ENCODE measurements around the gene CDC42BPB.

The CDC42BPB gene

GRCh38 chr14:102955636-102956408 lies 101.5 kb downstream of the CDC42BPB start:
- no peak for TF ChIP-seq CTCF (IDR thresholded peaks at IDR 0.05)
- no peaks in the 10 kb centered on the region for H3K4me1 ChIP-seq
- peaks cover 85 to 100% (median 95%) of the 10 kb centered on the region in 3 donors for H3K36me3 ChIP-seq
- H3K27ac ChIP-seq, result no peak overlapping the region
- H3K4me3 ChIP-seq, result no peak overlapping the region
- H3K9me3 ChIP-seq, result no peaks in the 10 kb centered on the region
- intact Hi-C loops (cut with DNase I; ENCODE audit: low total_unique reads), result no loop called here
- no peaks in the 10 kb centered on the region for H3K27me3 ChIP-seq
- no peak for DNase-seq

DNA sequence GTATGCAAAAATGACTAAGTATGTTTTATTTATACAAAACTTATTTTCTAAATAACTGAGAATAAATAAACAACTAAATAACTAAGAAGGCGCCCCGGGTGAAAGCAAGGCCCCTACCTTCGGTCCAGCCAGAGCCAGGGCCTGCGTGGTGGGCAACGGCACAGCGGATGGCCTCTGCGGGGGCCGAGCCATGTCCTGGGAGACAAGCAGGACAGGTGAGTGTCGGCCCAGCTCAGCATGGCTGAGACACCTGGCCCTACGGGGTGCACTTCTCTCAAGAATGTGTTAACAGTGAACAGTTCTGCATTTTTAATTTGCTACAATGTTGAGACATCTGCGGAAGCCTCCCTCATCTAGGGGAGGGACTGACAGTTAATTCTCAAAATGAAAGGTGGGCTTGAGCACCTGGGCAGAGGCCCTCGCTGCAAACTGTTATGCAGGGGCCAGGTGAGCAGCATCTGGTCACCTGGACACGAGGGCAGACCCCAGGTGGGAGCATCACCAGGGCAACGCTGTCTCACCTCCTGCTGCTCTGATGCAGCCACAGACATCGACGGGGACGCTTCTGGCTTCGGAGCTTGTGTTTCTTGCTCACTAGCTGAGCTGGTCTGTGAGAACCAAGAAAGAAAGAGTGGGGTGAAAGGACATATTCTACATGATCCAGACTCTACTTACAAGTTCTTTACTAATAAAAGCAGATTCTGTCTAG lies 103.1 kb downstream of the CDC42BPB start:
- H3K4me3 ChIP-seq, result no peak overlapping the region
- H3K36me3 ChIP-seq, result peaks cover 85 to 100% (median 96%) of the 10 kb centered on the region in 3 donors
- intact Hi-C loops (cut with DNase I; ENCODE audit: low total_unique reads), result no loop called here
- TF ChIP-seq CTCF (IDR thresholded peaks at IDR 0.05), result no peak
- no peaks in the 10 kb centered on the region for H3K9me3 ChIP-seq
- peaks cover 0 to 14% (median 9%) of the 10 kb centered on the region in 4 donors for H3K4me1 ChIP-seq
- H3K27ac ChIP-seq, result no peak overlapping the region
- H3K27me3 ChIP-seq, result no peaks in the 10 kb centered on the region
- DNase-seq, result no peak

DNA sequence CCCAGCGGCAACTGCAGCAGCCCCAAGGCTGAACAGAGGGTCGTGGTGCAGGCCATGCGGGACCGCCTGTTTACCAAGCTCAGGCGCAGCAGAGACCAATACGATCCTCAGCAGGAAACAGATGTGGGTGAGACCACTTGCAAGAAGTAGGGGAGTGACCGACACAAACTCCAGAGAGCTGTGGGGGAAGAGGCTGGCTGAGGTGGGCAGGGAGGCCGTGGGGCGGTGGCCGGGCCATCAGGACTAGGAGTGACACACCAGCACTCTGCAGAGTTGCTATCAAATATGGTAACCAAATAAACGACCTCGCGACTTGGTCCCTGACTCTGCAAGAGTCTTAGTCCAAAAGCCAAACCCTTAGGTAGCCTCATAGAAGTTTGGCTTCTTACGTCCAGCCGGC lies 104.2 kb downstream of the CDC42BPB start:
- TF ChIP-seq CTCF (IDR thresholded peaks at IDR 0.05), result no peak
- DNase-seq, result no peak
- H3K4me3 ChIP-seq, result no peak overlapping the region
- H3K36me3 ChIP-seq, result peaks cover 80 to 99% (median 92%) of the 10 kb centered on the region in 3 donors
- H3K4me1 ChIP-seq, result peaks cover 0 to 16% (median 9%) of the 10 kb centered on the region in 4 donors
- no peaks in the 10 kb centered on the region for H3K27me3 ChIP-seq
- no peak overlapping the region for H3K27ac ChIP-seq
- intact Hi-C loops (cut with DNase I; ENCODE audit: low total_unique reads), result no loop called here
- no peaks in the 10 kb centered on the region for H3K9me3 ChIP-seq

DNA sequence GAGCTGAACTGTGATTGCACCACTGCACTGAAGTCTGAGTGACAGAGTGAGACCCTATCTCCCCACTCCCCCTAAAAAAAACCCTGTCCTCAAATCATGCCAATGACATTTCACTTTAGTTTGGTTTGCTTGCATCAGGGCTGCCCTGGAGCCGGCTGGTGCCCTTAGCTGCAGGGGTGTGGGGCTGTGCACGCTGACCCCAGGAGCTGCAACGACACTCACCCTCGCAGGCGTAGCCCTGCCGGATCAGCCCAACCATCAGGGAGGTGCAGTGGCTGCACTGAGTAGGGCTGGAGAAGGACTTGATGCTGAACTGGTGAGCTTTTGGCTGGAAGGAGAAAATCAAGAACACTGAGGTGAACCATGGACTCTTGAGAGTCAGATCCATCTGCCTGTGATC lies 105.1 kb downstream of the CDC42BPB start:
- no peak for TF ChIP-seq CTCF (IDR thresholded peaks at IDR 0.05)
- Histone ChIP-seq H3K9me3 (no peaks in the 10 kb centered on the region), H3K36me3 (peaks cover 77 to 98% (median 90%) of the 10 kb centered on the region in 3 donors), H3K27ac (no peak overlapping the region), H3K4me1 (peaks cover 0 to 16% (median 9%) of the 10 kb centered on the region in 4 donors), H3K4me3 (no peak overlapping the region), H3K27me3 (no peaks in the 10 kb centered on the region)
- no peak for DNase-seq
- intact Hi-C loops (cut with DNase I; ENCODE audit: low total_unique reads), result no loop called here

DNA sequence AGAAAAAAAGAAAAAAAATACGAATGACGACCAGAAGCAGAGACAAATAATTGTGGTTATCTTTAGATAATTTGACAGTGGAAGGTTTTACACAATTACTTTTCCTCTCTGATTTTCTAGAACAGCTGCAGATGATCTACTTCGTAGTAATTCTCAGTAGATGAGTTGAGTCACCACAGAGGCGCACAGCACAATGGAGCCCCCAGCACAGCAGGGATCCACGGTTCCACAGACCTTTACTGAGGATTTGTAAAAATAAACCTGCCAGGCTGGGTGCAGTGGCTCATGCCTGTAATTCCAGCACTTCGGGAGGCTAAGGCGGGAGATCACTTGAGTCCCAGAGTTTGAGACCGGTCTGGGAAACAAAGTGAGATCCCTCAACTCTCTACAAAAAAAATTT lies 105.5 kb downstream of the CDC42BPB start:
- intact Hi-C loops (cut with DNase I; ENCODE audit: low total_unique reads), result no loop called here
- Histone ChIP-seq H3K4me3 (no peak overlapping the region), H3K27me3 (no peaks in the 10 kb centered on the region), H3K36me3 (peaks cover 81 to 98% (median 93%) of the 10 kb centered on the region in 3 donors), H3K4me1 (peaks cover 0 to 16% (median 9%) of the 10 kb centered on the region in 4 donors), H3K27ac (no peak overlapping the region), H3K9me3 (no peaks in the 10 kb centered on the region)
- no peak for DNase-seq
- no peak for TF ChIP-seq CTCF (IDR thresholded peaks at IDR 0.05)
